MV-4-11 (cell line): ENCODE data around the gene ACTR3C.
"Not testable (repeated sequence)": the region's sequence is repeated elsewhere in the genome, so short reads cannot be mapped to it uniquely, and the experiment has no call there.

Source experiments
- DNase-seq: peaks from one replicate; lab custom pipeline; 2025; lab: John Stamatoyannopoulos, UW

Gene ACTR3C

GRCh38 chr7:150202894-150203293, 120.5 kb downstream of the ACTR3C start:
- DNase-seq = not testable (repeated sequence)
